Stomach (tissue), 4 donors: ENCODE data around the gene PLCB3.

Experiments
- POLR2A ChIP-seq, 4 donors: fragments of 450-650 bp; IDR thresholded peaks; one replicate each; pipeline ENCODE4 v1.6.1; 2016; ENCODE audit warnings: antibody characterized with exemption in 4 of 4, control low read depth in 2 of 4, mild to moderate bottlenecking in 1 of 4, moderate library complexity in 1 of 4
- POLR2AphosphoS5 ChIP-seq, 3 donors: sonication (generic); formaldehyde crosslinking; IDR thresholded peaks; one replicate each; pipeline ENCODE4 v1.6.1; 2016; ENCODE audit warnings: antibody characterized with exemption in 3 of 3
- TF ChIP-seq, protein P1 (sequence below), 7 experiments: fragments of 450-650 bp in 4 of 7; fragments of 200-600 bp in 3 of 7; sonication (generic) in 3 of 7; IDR thresholded peaks; one replicate each; pipeline ENCODE4 v1.5.1; 2016 to 2019; ENCODE audit warnings: antibody characterized with exemption in 7 of 7, control low read depth in 2 of 7, mild to moderate bottlenecking in 1 of 7

DNA sequence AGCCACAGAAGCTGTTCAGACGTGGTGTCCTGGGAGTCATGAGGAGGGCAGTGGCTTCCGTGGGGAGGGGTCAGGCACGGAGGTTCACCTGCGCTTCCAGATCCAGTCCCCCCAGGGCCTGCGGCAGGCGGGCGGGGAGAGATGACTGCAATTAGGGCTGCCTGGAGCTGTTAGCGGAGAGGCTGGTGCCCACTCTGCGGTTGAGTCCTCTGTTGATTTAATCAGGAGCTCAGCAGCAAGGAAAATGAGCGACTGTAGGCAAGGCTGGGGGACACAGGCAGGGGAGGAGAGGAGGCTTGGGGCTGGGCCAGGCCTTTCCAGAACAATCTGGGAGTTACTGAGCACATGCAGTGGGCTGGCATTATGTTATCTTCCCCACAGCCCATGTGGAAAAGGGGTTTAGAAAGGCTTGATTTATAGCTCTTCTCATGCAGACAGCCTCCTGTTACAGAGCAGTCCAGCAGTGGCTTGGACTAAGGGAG lies 13.1 kb downstream of the PLCB3 start:
- TF ChIP-seq, protein P1, sequence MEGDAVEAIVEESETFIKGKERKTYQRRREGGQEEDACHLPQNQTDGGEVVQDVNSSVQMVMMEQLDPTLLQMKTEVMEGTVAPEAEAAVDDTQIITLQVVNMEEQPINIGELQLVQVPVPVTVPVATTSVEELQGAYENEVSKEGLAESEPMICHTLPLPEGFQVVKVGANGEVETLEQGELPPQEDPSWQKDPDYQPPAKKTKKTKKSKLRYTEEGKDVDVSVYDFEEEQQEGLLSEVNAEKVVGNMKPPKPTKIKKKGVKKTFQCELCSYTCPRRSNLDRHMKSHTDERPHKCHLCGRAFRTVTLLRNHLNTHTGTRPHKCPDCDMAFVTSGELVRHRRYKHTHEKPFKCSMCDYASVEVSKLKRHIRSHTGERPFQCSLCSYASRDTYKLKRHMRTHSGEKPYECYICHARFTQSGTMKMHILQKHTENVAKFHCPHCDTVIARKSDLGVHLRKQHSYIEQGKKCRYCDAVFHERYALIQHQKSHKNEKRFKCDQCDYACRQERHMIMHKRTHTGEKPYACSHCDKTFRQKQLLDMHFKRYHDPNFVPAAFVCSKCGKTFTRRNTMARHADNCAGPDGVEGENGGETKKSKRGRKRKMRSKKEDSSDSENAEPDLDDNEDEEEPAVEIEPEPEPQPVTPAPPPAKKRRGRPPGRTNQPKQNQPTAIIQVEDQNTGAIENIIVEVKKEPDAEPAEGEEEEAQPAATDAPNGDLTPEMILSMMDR (IDR thresholded peaks at IDR 0.05) = no peak
- TF ChIP-seq POLR2AphosphoS5 (IDR thresholded peaks at IDR 0.05) = no peak
- no peak for TF ChIP-seq POLR2A (IDR thresholded peaks at IDR 0.05)
